ENCODE measurements around the gene SLC6A19. TPM values are rescaled to one million over a fixed set of nuclear protein-coding genes. Genes with fewer than 3 reads are reported as not detected.

The SLC6A19 gene
- total and polyA plus RNA-seq, 2 experiments from 2014 or later, result 5.2 to 5.8 TPM

DNA sequence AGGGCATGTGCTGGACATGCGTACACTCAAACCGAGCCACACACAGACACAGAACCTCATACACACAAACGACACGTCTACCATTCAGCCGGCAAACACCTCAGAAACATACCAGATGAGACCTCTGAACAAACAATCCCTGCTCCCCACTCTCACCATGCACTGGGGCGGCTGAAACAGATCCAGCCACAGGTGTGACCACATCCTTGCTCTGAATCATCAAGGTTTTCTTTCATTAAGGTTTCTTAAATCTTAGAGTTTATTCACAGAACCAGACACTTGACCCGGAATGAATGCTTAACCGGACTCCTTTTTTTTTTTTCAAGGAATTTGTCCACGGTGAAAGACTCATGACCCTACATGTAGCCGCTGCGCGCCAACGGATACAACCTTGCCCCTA is 67.3 kb downstream of the SLC6A19 start:
- Histone ChIP-seq H4K20me1 (ENCODE audit: insufficient read depth, poor library complexity, severe bottlenecking) (no peaks in the 10 kb centered on the region), H2AFZ (no peak overlapping the region), H3K9me2 (replicated peaks; ENCODE audit: insufficient read depth) (no peaks in the 10 kb centered on the region), H3K4me3 (no peak overlapping the region), H3K9me3 (ENCODE audit: low read depth) (no peaks in the 10 kb centered on the region), H3K27ac (no peak overlapping the region), H3K4me1 (ENCODE audit: insufficient read depth) (no peaks in the 10 kb centered on the region), H3K4me2 (no peak overlapping the region), H3K79me2 (no peaks in the 10 kb centered on the region), H3K27me3 (no peaks in the 10 kb centered on the region), H3K36me3 (replicated peaks; ENCODE audit: insufficient read depth, low read depth) (no peaks in the 10 kb centered on the region)
- DNase-seq (ENCODE audit: low spot score), result no peak
- TF ChIP-seq EZH2phosphoT487 (IDR thresholded peaks at IDR 0.05; ENCODE audit: low read depth, severe bottlenecking, unreplicated experiment) (no peak), EZH2 (IDR thresholded peaks at IDR 0.05; ENCODE audit: borderline replicate concordance) (no peak)
- TF ChIP-seq, protein P1, sequence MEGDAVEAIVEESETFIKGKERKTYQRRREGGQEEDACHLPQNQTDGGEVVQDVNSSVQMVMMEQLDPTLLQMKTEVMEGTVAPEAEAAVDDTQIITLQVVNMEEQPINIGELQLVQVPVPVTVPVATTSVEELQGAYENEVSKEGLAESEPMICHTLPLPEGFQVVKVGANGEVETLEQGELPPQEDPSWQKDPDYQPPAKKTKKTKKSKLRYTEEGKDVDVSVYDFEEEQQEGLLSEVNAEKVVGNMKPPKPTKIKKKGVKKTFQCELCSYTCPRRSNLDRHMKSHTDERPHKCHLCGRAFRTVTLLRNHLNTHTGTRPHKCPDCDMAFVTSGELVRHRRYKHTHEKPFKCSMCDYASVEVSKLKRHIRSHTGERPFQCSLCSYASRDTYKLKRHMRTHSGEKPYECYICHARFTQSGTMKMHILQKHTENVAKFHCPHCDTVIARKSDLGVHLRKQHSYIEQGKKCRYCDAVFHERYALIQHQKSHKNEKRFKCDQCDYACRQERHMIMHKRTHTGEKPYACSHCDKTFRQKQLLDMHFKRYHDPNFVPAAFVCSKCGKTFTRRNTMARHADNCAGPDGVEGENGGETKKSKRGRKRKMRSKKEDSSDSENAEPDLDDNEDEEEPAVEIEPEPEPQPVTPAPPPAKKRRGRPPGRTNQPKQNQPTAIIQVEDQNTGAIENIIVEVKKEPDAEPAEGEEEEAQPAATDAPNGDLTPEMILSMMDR (IDR thresholded peaks at IDR 0.05; ENCODE audit: poor library complexity), result no peak
- 97% methylated on average over 13 of the region's 13 CpGs for WGBS (ENCODE audit: low lambda C conversion rate, missing lambda C conversion rate)

DNA sequence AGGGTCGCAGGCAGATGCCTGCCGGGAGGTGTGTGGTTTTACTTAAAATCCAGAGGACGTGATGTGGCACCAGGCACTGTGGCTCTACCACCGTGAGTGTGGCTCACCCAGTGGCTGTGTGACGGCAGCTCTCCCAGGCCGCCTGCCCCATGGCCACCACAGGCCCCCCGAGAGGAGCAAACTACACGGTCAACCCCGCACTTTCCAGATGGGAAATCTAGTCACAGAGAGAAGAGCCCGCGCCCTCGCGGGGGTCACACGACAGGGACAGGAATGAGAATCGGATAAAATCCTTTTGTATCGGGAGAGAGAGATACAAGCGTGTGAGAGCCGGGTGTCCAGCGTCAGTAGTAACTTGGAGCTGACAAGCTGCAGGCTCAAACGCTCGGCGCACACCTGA is 69.0 kb downstream of the SLC6A19 start:
- Histone ChIP-seq H3K27me3 (no peaks in the 10 kb centered on the region), H2AFZ (no peak overlapping the region), H3K36me3 (replicated peaks; ENCODE audit: insufficient read depth, low read depth) (no peaks in the 10 kb centered on the region), H3K9me3 (ENCODE audit: low read depth) (no peaks in the 10 kb centered on the region), H4K20me1 (ENCODE audit: insufficient read depth, poor library complexity, severe bottlenecking) (no peaks in the 10 kb centered on the region), H3K79me2 (no peaks in the 10 kb centered on the region), H3K4me2 (no peak overlapping the region), H3K27ac (no peak overlapping the region), H3K9me2 (replicated peaks; ENCODE audit: insufficient read depth) (no peaks in the 10 kb centered on the region), H3K4me3 (no peak overlapping the region), H3K4me1 (ENCODE audit: insufficient read depth) (no peaks in the 10 kb centered on the region)
- no peak for TF ChIP-seq EZH2phosphoT487 (IDR thresholded peaks at IDR 0.05; ENCODE audit: low read depth, severe bottlenecking, unreplicated experiment)
- TF ChIP-seq, protein P1 (IDR thresholded peaks at IDR 0.05; ENCODE audit: poor library complexity), result no peak
- WGBS (ENCODE audit: low lambda C conversion rate, missing lambda C conversion rate), result 94% methylated on average over 22 of the region's 22 CpGs
- no peak for DNase-seq (ENCODE audit: low spot score)

DNA sequence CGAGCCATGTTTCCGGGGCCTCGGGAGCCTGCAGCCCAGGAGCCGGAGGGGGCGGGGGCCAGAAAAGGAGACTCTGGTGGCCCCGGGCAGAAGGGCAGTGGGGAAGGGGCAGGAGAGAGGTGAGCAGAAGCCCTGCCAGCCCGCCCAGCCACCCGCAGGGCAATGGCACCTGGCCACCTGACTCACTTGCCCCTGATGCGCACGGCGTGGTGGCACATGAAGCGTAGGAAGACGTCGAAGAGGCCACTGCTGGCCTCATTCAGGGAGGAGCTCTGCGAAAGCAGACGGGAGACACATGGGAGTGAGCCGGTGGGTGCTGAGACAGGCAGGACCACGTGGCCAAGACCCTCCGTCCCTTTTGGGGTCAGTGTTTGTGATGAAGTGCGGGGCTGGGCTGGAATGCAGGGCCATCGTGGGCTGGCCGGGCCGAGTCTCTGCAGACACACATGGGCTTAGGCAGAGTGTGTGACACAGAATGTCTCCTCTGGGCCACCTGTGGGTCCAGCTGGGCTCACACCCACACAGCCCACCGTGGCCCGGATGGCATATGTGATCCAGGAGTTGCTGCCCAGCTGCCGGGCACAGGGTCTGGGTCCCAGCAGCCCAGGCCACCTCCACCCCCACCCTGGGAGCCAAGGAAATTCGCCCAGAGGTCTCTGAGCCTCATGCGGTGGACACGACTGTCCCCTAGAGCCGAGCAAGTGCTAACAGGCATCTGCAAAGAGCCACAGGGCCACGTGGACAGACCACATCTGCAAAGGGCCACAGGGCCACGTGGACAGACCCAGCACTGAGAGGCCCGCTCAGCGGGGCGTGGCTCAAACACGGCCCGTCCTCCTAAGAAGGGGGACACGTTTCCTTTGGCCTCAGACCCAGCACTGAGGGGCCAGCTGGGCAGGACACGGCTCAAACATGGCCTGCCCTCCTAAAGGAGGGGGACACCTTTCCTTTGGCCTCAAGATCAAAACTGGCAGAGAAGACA is 69.8 kb downstream of the SLC6A19 start:
- no peak overlapping the region for H3K4me3 ChIP-seq
- 97% methylated on average over 36 of the region's 39 CpGs for WGBS (ENCODE audit: low lambda C conversion rate, missing lambda C conversion rate)
- no peaks in the 10 kb centered on the region for H3K79me2 ChIP-seq
- DNase-seq (ENCODE audit: low spot score), result no peak
- no peaks in the 10 kb centered on the region for H3K9me2 ChIP-seq (replicated peaks; ENCODE audit: insufficient read depth)
- H3K36me3 ChIP-seq (replicated peaks; ENCODE audit: insufficient read depth, low read depth), result no peaks in the 10 kb centered on the region
- no peak overlapping the region for H3K4me2 ChIP-seq
- no peaks in the 10 kb centered on the region for H4K20me1 ChIP-seq (ENCODE audit: insufficient read depth, poor library complexity, severe bottlenecking)
- H2AFZ ChIP-seq, result no peak overlapping the region
- no peaks in the 10 kb centered on the region for H3K9me3 ChIP-seq (ENCODE audit: low read depth)
- H3K27me3 ChIP-seq, result no peaks in the 10 kb centered on the region
- H3K4me1 ChIP-seq (ENCODE audit: insufficient read depth), result no peaks in the 10 kb centered on the region
- H3K27ac ChIP-seq, result no peak overlapping the region
- TF ChIP-seq, protein P1 (IDR thresholded peaks at IDR 0.05; ENCODE audit: poor library complexity), result no peak
- TF ChIP-seq EZH2 (IDR thresholded peaks at IDR 0.05; ENCODE audit: borderline replicate concordance) (no peak), EZH2phosphoT487 (IDR thresholded peaks at IDR 0.05; ENCODE audit: low read depth, severe bottlenecking, unreplicated experiment) (no peak)
